HepG2 (cell line): Measurements from ENCODE around the gene GPC6. TPM values are rescaled to one million over a fixed set of nuclear protein-coding genes. Genes with fewer than 3 reads are reported as not detected.

Source experiments
- ATAC-seq: fragments of 200-7000 bp; cut with Tn5 transposase; 3 replicates; pipeline ENCODE4 v1.9.1; 2020; ENCODE audit warnings: mild to moderate bottlenecking, moderate library complexity
- BruUV-seq: library from RNA; stranded (reverse); fragments of 400-500 nt; replicated peaks from 2 replicates; lab custom pipeline; 2021; lab: Mats Ljungman, UMichigan
- CTCF ChIA-PET: fragments of 300-600 bp; formaldehyde crosslinking; extraction: SDS; loops from one replicate; lab custom pipeline; 2021; ENCODE audit warnings: low total read pairs, inconsistent platforms, low intra/inter-chr PET ratio; lab: Yijun Ruan, JAX
- POLR2A ChIA-PET: fragments of 350-600 bp; sonication (Branson Sonifier 250); formaldehyde crosslinking; loops from one replicate; lab custom pipeline; 2020; ENCODE audit warnings: antibody characterized with exemption, inconsistent platforms; lab: Yijun Ruan, JAX
- DNase-seq: peaks from one replicate; pipeline ENCODE4 v3.0.0-alpha.2; 2015; ENCODE audit warnings: low spot score
- FAIRE-seq: peaks from 3 replicates; lab custom pipeline; 2011; peaks lifted over from hg19 to GRCh38; lab: Jason Lieb, UNC
- H2AFZ ChIP-seq: one replicate; pipeline ENCODE4 v1.6.1; 2011; ENCODE audit warnings: low read length, inconsistent platforms
- H3K27ac ChIP-seq: fragments of 300-600 bp; 3 replicates; pipeline ENCODE4 v1.8.0; 2011; ENCODE audit warnings: mixed run types, mild to moderate bottlenecking, mixed read lengths, low read length, inconsistent platforms; ENCODE audit not compliant: insufficient read depth; ENCODE audit errors: extremely low read length
- H3K27me3 ChIP-seq, 2 experiments: fragments of 200-600 bp in 1 of 2; 2 replicates in 1 of 2; 3 replicates in 1 of 2; pipeline versions ENCODE4 v1.6.0 to v1.8.0; 2011; ENCODE audit warnings: low read length in 2 of 2, mild to moderate bottlenecking in 2 of 2, moderate library complexity in 2 of 2, inconsistent platforms in 1 of 2; ENCODE audit not compliant: insufficient read depth in 2 of 2, control insufficient read depth in 1 of 2
- H3K36me3 ChIP-seq, 2 experiments: fragments of 200-600 bp in 1 of 2; replicated peaks in 1 of 2; 2 replicates in 1 of 2; 3 replicates in 1 of 2; pipeline versions ENCODE4 v1.5.1 to v1.8.0; 2011; ENCODE audit warnings: low read length in 2 of 2, inconsistent platforms in 1 of 2; ENCODE audit not compliant: insufficient read depth in 2 of 2, control insufficient read depth in 1 of 2
- H3K4me1 ChIP-seq: 2 replicates; pipeline ENCODE4 v1.5.1; 2012; ENCODE audit warnings: low read length, inconsistent platforms; ENCODE audit not compliant: insufficient read depth
- H3K4me2 ChIP-seq: 2 replicates; pipeline ENCODE4 v1.6.0; 2011; ENCODE audit warnings: low read depth, low read length, inconsistent platforms
- H3K4me3 ChIP-seq, 3 experiments: fragments of 200-600 bp in 1 of 3; sonication (generic), shearing (Covaris generic) in 1 of 3; replicated peaks in 1 of 3; 2 replicates each; pipeline ENCODE4 v1.5.1; 2011 to 2016; ENCODE audit warnings: low read length in 3 of 3, inconsistent platforms in 2 of 3, low read depth in 2 of 3, mild to moderate bottlenecking in 2 of 3, control low read depth in 1 of 3, mixed read lengths in 1 of 3; ENCODE audit not compliant: insufficient read depth in 1 of 3
- H3K79me2 ChIP-seq: one replicate; pipeline ENCODE4 v1.6.1; 2011; ENCODE audit warnings: low read length, inconsistent platforms; ENCODE audit not compliant: insufficient read depth
- H3K9ac ChIP-seq: 2 replicates; pipeline ENCODE4 v1.6.0; 2011; ENCODE audit warnings: mild to moderate bottlenecking, low read depth, low read length, inconsistent platforms; ENCODE audit not compliant: insufficient read depth
- H3K9me3 ChIP-seq: 2 replicates; pipeline ENCODE4 v1.5.1; 2012; ENCODE audit warnings: mild to moderate bottlenecking, low read length
- H4K20me1 ChIP-seq: 2 replicates; pipeline ENCODE4 v1.6.0; 2011; ENCODE audit warnings: inconsistent platforms, mild to moderate bottlenecking, low read length, moderate library complexity; ENCODE audit not compliant: insufficient read depth
- AFF4 ChIP-seq: sonication (generic); formaldehyde crosslinking; IDR thresholded peaks from 2 replicates; pipeline ENCODE4 v1.4.0; 2020; ENCODE audit warnings: missing genetic modification reagents
- CHD4 ChIP-seq: fragments of 200-600 bp; sonication (generic); IDR thresholded peaks from 2 replicates; pipeline ENCODE4 v1.7.0; 2017; ENCODE audit warnings: mild to moderate bottlenecking, low read length, borderline replicate concordance
- MXD1 ChIP-seq: sonication (generic); formaldehyde crosslinking; IDR thresholded peaks from 2 replicates; pipeline ENCODE4 v1.4.0; 2020; ENCODE audit warnings: mild to moderate bottlenecking, missing genetic modification reagents
- SOX13 ChIP-seq, 3 experiments: fragments of 450-650 bp in 1 of 3; sonication (generic) in 1 of 3; formaldehyde crosslinking in 1 of 3; IDR thresholded peaks in 2 of 3; conservative IDR thresholded peaks in 1 of 3; 2 replicates each; pipeline versions ENCODE4 v1.5.0 to v1.6.1; 2016 to 2020; ENCODE audit warnings: antibody characterized with exemption in 1 of 3, mild to moderate bottlenecking in 1 of 3, missing compliant biosample characterization in 1 of 3, missing genetic modification reagents in 1 of 3, moderate library complexity in 1 of 3
- SOX5 ChIP-seq: IDR thresholded peaks from 2 replicates; pipeline ENCODE4 v1.6.1; 2016; ENCODE audit warnings: borderline replicate concordance
- TEAD3 ChIP-seq: optimal IDR thresholded peaks from 2 replicates; pipeline ENCODE3; 2016; ENCODE audit warnings: borderline replicate concordance
- XBP1 ChIP-seq: sonication (generic); formaldehyde crosslinking; IDR thresholded peaks from 2 replicates; pipeline ENCODE4 v1.5.0; 2020; ENCODE audit warnings: missing genetic modification reagents
- ZNF24 ChIP-seq: fragments of 450-650 bp; IDR thresholded peaks from 2 replicates; pipeline ENCODE4 v1.6.1; 2017; ENCODE audit warnings: antibody characterized with exemption, mild to moderate bottlenecking
- ZNF496 ChIP-seq: sonication (generic); formaldehyde crosslinking; IDR thresholded peaks from 2 replicates; pipeline ENCODE4 v1.8.1; 2023; ENCODE audit warnings: mild to moderate bottlenecking, moderate library complexity, missing genetic modification reagents; ENCODE audit not compliant: insufficient replicate concordance
- ZNF773 ChIP-seq: sonication (generic); formaldehyde crosslinking; IDR thresholded peaks from 2 replicates; pipeline ENCODE4 v1.4.0; 2020; ENCODE audit warnings: missing genetic modification reagents, borderline replicate concordance
- WGBS: methylation state at CpG from one replicate; pipeline ENCODE4 v1.1.6; 2017; ENCODE audit warnings: low lambda C conversion rate; 5-methylcytosine and 5-hydroxymethylcytosine counted together
- in situ Hi-C: cut with HindIII; loops from 2 replicates; pipeline ENCODE4 v1.10.0; 2017; ENCODE audit warnings: low pct_unique_long_range_greater_than_20kb; ENCODE audit not compliant: extremely low pct_ligation_motif_present
- intact Hi-C: fragments of 100-400 bp; cut with micrococcal nuclease; formaldehyde crosslinking; loops from one replicate; pipeline ENCODE4 v1.10.0; 2022; ENCODE audit not compliant: unreplicated experiment
- polyA plus RNA-seq, 8 experiments: library from polyadenylated mRNA; depleted of rRNA in 3 of 8; stranded (reverse) in 7 of 8; unstranded in 1 of 8; fragments of >200 nt; fragmentation: Illumina TruSeq in 4 of 8; extraction: Trizol in 4 of 8; gene quantifications; 2 replicates each; pipeline versions ENCODE4 v1.2.1 to v1.2.3, GENCODE V29; 2011 to 2016; ENCODE audit warnings: low read depth in 4 of 8, missing spikeins in 1 of 8, mixed read lengths in 1 of 8; ENCODE audit not compliant: insufficient read depth in 1 of 8
- total RNA-seq, 5 experiments: library from RNA; depleted of rRNA; stranded (reverse); fragments of >200 nt; fragmentation: Illumina TruSeq; extraction: Trizol; gene quantifications; 2 replicates each; pipeline ENCODE4 v1.2.3, GENCODE V29; 2016; ENCODE audit warnings: low read depth in 1 of 5

The GPC6 gene
- total and polyA plus RNA-seq, 2 of the 13 experiments (the other 11 are each of a cell fraction or from before 2014, with no cell fraction given): 24.5 to 33.9 TPM

GRCh38 chr13:93806861-93807260 lies 580.3 kb downstream of the GPC6 start (continued):
- TF ChIP-seq AFF4 (CRISPR knock-in tag) (no peak), ZNF496 (CRISPR knock-in tag) (no peak), TEAD3 (CRISPR knock-in tag) (no peak), ZNF773 (CRISPR knock-in tag) (no peak), MXD1 (CRISPR knock-in tag) (no peak), CHD4 (no peak), ZNF24 (no peak)

GRCh38 chr13:93810264-93810663 lies 583.7 kb downstream of the GPC6 start:
- no peak for FAIRE-seq
- peak; percentile 29; the same call in 1 of the 2 replicates for TF ChIP-seq SOX5 (CRISPR knock-in tag)
- no peak for TF ChIP-seq SOX13 (IDR thresholded peaks at IDR 0.05)
- TF ChIP-seq SOX13 (CRISPR knock-in tag; conservative IDR thresholded peaks at IDR 0.05 in 1 of 2, IDR thresholded peaks at IDR 0.05 in 1 of 2): peak in 1 of 2 experiments; percentile 69; a peak in 2 of 4 replicates
- no peak for TF ChIP-seq XBP1 (CRISPR knock-in tag)
- Histone ChIP-seq H4K20me1 (no peaks in the 10 kb centered on the region), H3K9ac (no peak overlapping the region), H3K36me3 (no peaks in the 10 kb centered on the region), H2AFZ (no peak overlapping the region), H3K9me3 (no peaks in the 10 kb centered on the region), H3K4me2 (no peak overlapping the region), H3K4me3 (no peak overlapping the region), H3K79me2 (no peaks in the 10 kb centered on the region), H3K27ac (no peak overlapping the region), H3K27me3 (no peaks in the 10 kb centered on the region), H3K4me1 (peaks cover 8% of the 10 kb centered on the region)
- WGBS: 85% methylated on average over 4 of the region's 4 CpGs
- ChIA-PET CTCF (no interaction called here), POLR2A (interaction anchor here (2.1 kb wide), 1 partner anchor 43 kb away, joined by 5 read pairs; no protein-coding TSS in a partner anchor)
- in situ Hi-C loops (no loop called here), intact Hi-C loops (no loop called here)
- peak; percentile 3 for DNase-seq
- no TSS peak for BruUV-seq
- ATAC-seq: no peak
